ENCODE data around the gene USP54. TPM values are rescaled to one million over a fixed set of nuclear protein-coding genes. Genes with fewer than 3 reads are reported as not detected.

USP54 gene
- total and polyA plus RNA-seq, 2 of the 13 experiments (the other 11 are each of a cell fraction or from before 2014, with no cell fraction given) = 18.1 to 25.0 TPM

- peak; percentile 86 for TF ChIP-seq ZNF687 (CRISPR knock-in tag; IDR thresholded peaks at IDR 0.05)
- TF ChIP-seq PHB2 (IDR thresholded peaks at IDR 0.05; ENCODE audit: partially characterized antibody) = no peak
- 0 out of 2 replicates have a peak, but pooled peaks have one; percentile 78 for TF ChIP-seq ZNF512B (CRISPR knock-in tag; IDR thresholded peaks at IDR 0.05; ENCODE audit: borderline replicate concordance)
- TF ChIP-seq, protein P1, sequence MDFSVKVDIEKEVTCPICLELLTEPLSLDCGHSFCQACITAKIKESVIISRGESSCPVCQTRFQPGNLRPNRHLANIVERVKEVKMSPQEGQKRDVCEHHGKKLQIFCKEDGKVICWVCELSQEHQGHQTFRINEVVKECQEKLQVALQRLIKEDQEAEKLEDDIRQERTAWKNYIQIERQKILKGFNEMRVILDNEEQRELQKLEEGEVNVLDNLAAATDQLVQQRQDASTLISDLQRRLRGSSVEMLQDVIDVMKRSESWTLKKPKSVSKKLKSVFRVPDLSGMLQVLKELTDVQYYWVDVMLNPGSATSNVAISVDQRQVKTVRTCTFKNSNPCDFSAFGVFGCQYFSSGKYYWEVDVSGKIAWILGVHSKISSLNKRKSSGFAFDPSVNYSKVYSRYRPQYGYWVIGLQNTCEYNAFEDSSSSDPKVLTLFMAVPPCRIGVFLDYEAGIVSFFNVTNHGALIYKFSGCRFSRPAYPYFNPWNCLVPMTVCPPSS (IDR thresholded peaks at IDR 0.05) = no peak
- no peak for TF ChIP-seq SCMH1 (CRISPR knock-in tag; IDR thresholded peaks at IDR 0.05; ENCODE audit: borderline replicate concordance)
- peak; percentile 77 for TF ChIP-seq BORCS8-MEF2B (CRISPR knock-in tag; IDR thresholded peaks at IDR 0.05)
- TF ChIP-seq NR1H2 (CRISPR knock-in tag; IDR thresholded peaks at IDR 0.05; ENCODE audit: borderline replicate concordance, low read depth) = no peak
- TF ChIP-seq, protein P2, sequence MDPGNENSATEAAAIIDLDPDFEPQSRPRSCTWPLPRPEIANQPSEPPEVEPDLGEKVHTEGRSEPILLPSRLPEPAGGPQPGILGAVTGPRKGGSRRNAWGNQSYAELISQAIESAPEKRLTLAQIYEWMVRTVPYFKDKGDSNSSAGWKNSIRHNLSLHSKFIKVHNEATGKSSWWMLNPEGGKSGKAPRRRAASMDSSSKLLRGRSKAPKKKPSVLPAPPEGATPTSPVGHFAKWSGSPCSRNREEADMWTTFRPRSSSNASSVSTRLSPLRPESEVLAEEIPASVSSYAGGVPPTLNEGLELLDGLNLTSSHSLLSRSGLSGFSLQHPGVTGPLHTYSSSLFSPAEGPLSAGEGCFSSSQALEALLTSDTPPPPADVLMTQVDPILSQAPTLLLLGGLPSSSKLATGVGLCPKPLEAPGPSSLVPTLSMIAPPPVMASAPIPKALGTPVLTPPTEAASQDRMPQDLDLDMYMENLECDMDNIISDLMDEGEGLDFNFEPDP (CRISPR knock-in tag; conservative IDR thresholded peaks at IDR 0.05) = no peak
- TF ChIP-seq ZNF224 (CRISPR knock-in tag; IDR thresholded peaks at IDR 0.05) = 0 out of 2 replicates have a peak, but pooled peaks have one; percentile 27
- peak; percentile 27; the same call in 1 of the 2 replicates for TF ChIP-seq KDM5B (CRISPR knock-in tag; IDR thresholded peaks at IDR 0.05; ENCODE audit: borderline replicate concordance)
- no peak for TF ChIP-seq HNRNPK (IDR thresholded peaks at IDR 0.05; ENCODE audit: low read depth, low read length, poor library complexity, severe bottlenecking)
- no peak for TF ChIP-seq ZNF34 (CRISPR knock-in tag; IDR thresholded peaks at IDR 0.05; ENCODE audit: borderline replicate concordance)
- TF ChIP-seq ZNF329 (CRISPR knock-in tag; IDR thresholded peaks at IDR 0.05; ENCODE audit: low read depth) = no peak
- TF ChIP-seq NFE2 (CRISPR knock-in tag; IDR thresholded peaks at IDR 0.05) = no peak
- TF ChIP-seq TBX2 (CRISPR knock-in tag; IDR thresholded peaks at IDR 0.05; ENCODE audit: borderline replicate concordance) = no peak
- TF ChIP-seq ZNF430 (CRISPR knock-in tag; IDR thresholded peaks at IDR 0.05) = no peak
- no peak for TF ChIP-seq GTF2F1 (IDR thresholded peaks at IDR 0.05; ENCODE audit: low read length)
Measured at GRCh38 chr10:73625884-73626752, 35.0 kb upstream of the USP54 start (continued).
